Upper lobe of right lung (tissue), 1 donor: Measurements from ENCODE around the gene FAAH. TPM values are rescaled to one million over a fixed set of nuclear protein-coding genes. Genes with fewer than 3 reads are reported as not detected.
A peak's percentile ranks its signal among the peaks of the same experiment; 100 is the strongest.

Experiments
- ATAC-seq: fragments of 200-7000 bp; cut with Tn5 transposase; one replicate; pipeline ENCODE4 v1.9.1; 2020; ENCODE audit warnings: mild to moderate bottlenecking, moderate library complexity
- DNase-seq: peaks from one replicate; pipeline ENCODE4 v3.0.0-alpha.2; 2020
- H3K27ac ChIP-seq: fragments of 200-600 bp; one replicate; pipeline ENCODE4 v1.8.0; 2022
- H3K27me3 ChIP-seq: fragments of 200-600 bp; one replicate; pipeline ENCODE4 v1.8.0; 2022; ENCODE audit warnings: mild to moderate bottlenecking
- H3K36me3 ChIP-seq: fragments of 200-600 bp; one replicate; pipeline ENCODE4 v1.8.0; 2022
- H3K4me1 ChIP-seq: fragments of 200-600 bp; one replicate; pipeline ENCODE4 v1.8.0; 2022
- H3K4me3 ChIP-seq: fragments of 200-600 bp; one replicate; pipeline ENCODE4 v1.8.0; 2022; ENCODE audit warnings: mild to moderate bottlenecking
- H3K9me3 ChIP-seq: fragments of 200-600 bp; one replicate; pipeline ENCODE4 v1.8.0; 2022
- CTCF ChIP-seq: fragments of 200-600 bp; IDR thresholded peaks from one replicate; pipeline ENCODE4 v1.8.0; 2022; ENCODE audit warnings: antibody characterized with exemption
- intact Hi-C: fragments of 100-400 bp; cut with DNase I; formaldehyde crosslinking; loops from one replicate; pipeline ENCODE4 v1.11.0; 2022
- total RNA-seq: library from RNA; stranded (reverse); fragmentation: NEBNext Ultra II Directional; extraction: Animal tissue kit (Norgen Biotek cat#: 25700); gene quantifications from one replicate; pipeline ENCODE4 v1.2.1, GENCODE V29; 2021
- donor health status: DM: no; HTN: yes; CAD: no; lungs with severe emphysema.

FAAH gene
- total RNA-seq, 1 donor from 2014 or later, result 30.9 TPM

- no peak for ATAC-seq
- H3K9me3 ChIP-seq, result no peaks in the 10 kb centered on the region
- H3K4me3 ChIP-seq, result no peak overlapping the region
- TF ChIP-seq CTCF, result no peak
- no peaks in the 10 kb centered on the region for H3K4me1 ChIP-seq
- intact Hi-C loops, result no loop called here
- H3K27ac ChIP-seq, result no peak overlapping the region
- no peaks in the 10 kb centered on the region for H3K36me3 ChIP-seq
- no peak for DNase-seq
- H3K27me3 ChIP-seq, result no peaks in the 10 kb centered on the region
Measured at GRCh38 chr1:46436844-46437243, 42.7 kb downstream of the FAAH start.

GRCh38 chr1:46437723-46438122, 43.6 kb downstream of the FAAH start:
- H3K27ac ChIP-seq, result no peak overlapping the region
- ATAC-seq (no peak), DNase-seq (no peak)
- no peaks in the 10 kb centered on the region for H3K36me3 ChIP-seq
- intact Hi-C loops, result no loop called here
- no peaks in the 10 kb centered on the region for H3K27me3 ChIP-seq
- no peak for TF ChIP-seq CTCF
- H3K4me3 ChIP-seq, result no peak overlapping the region
- no peaks in the 10 kb centered on the region for H3K9me3 ChIP-seq
- peaks cover 5% of the 10 kb centered on the region for H3K4me1 ChIP-seq

GRCh38 chr1:46438346-46438745, 44.2 kb downstream of the FAAH start:
- no peak for ATAC-seq
- Histone ChIP-seq H3K27ac (no peak overlapping the region), H3K27me3 (no peaks in the 10 kb centered on the region), H3K36me3 (no peaks in the 10 kb centered on the region), H3K4me3 (no peak overlapping the region), H3K9me3 (no peaks in the 10 kb centered on the region), H3K4me1 (peaks cover 9% of the 10 kb centered on the region)
- no peak for TF ChIP-seq CTCF
- intact Hi-C loops, result no loop called here
- no peak for DNase-seq

GRCh38 chr1:46440478-46440877, 46.4 kb downstream of the FAAH start:
- no peaks in the 10 kb centered on the region for H3K36me3 ChIP-seq
- no peak for DNase-seq
- intact Hi-C loops, result no loop called here
- H3K27ac ChIP-seq, result no peak overlapping the region
- no peak overlapping the region for H3K4me3 ChIP-seq
- no peak for TF ChIP-seq CTCF
- no peak for ATAC-seq
- peaks cover 9% of the 10 kb centered on the region for H3K4me1 ChIP-seq
- no peaks in the 10 kb centered on the region for H3K27me3 ChIP-seq
- no peaks in the 10 kb centered on the region for H3K9me3 ChIP-seq

GRCh38 chr1:46442317-46443161, 48.4 kb downstream of the FAAH start:
- Histone ChIP-seq H3K36me3 (no peaks in the 10 kb centered on the region), H3K27ac (no peak overlapping the region), H3K4me1 (peaks cover 9% of the 10 kb centered on the region), H3K9me3 (no peaks in the 10 kb centered on the region), H3K27me3 (peaks cover 10% of the 10 kb centered on the region), H3K4me3 (peak overlapping the region; percentile 31)
- peak; percentile 88 for DNase-seq
- peak; percentile 87 for ATAC-seq
- TF ChIP-seq CTCF, result peak; percentile 91
- intact Hi-C loops, result no loop called here
